Adrenal gland (tissue), 12 donors: ENCODE measurements around the gene DHX58. TPM values are rescaled to one million over a fixed set of nuclear protein-coding genes. Genes with fewer than 3 reads are reported as not detected.

ENCODE experiments used
- DNase-seq, 7 donors: peaks; one replicate each; pipeline ENCODE4 v3.0.0-alpha.2; 2019 to 2020
- H3K27ac ChIP-seq, 5 donors: fragments of 200-600 bp; sonication (generic) in 4 of 5; 1 replicate in 3 of 5; 2 replicates in 2 of 5; pipeline versions ENCODE4 v1.5.1 to v1.8.0; 2016 to 2020; ENCODE audit warnings: mild to moderate bottlenecking in 1 of 5
- H3K27me3 ChIP-seq: fragments of 200-600 bp; 2 replicates; pipeline ENCODE4 v1.8.0; 2021
- H3K36me3 ChIP-seq, 2 donors: fragments of 200-600 bp; replicated peaks in 1 of 2; 1 replicate in 1 of 2; 2 replicates in 1 of 2; pipeline versions ENCODE4 v1.5.1 to v1.8.0; 2018 to 2022
- H3K4me1 ChIP-seq, 2 donors: fragments of 200-600 bp; replicated peaks in 1 of 2; 1 replicate in 1 of 2; 2 replicates in 1 of 2; pipeline versions ENCODE4 v1.5.1 to v1.8.0; 2018 to 2021
- H3K4me3 ChIP-seq, 4 donors: fragments of 200-600 bp; sonication (generic) in 3 of 4; one replicate each; pipeline ENCODE4 v1.5.1; 2016 to 2018
- H3K9me3 ChIP-seq, 3 donors: fragments of 200-600 bp; sonication (generic) in 1 of 3; replicated peaks in 1 of 3; 1 replicate in 2 of 3; 2 replicates in 1 of 3; pipeline versions ENCODE4 v1.5.1 to v1.8.0; 2016 to 2021
- POLR2A ChIP-seq, 2 donors: fragments of 450-650 bp; IDR thresholded peaks; one replicate each; pipeline ENCODE4 v1.6.1; 2017; ENCODE audit warnings: antibody characterized with exemption in 2 of 2, mild to moderate bottlenecking in 2 of 2, moderate library complexity in 1 of 2
- WGBS, 4 donors: extraction: QIAGEN DNeasy Blood & Tissue Kit in 2 of 4; methylation state at CpG; one replicate each; pipeline versions ENCODE4 v1.1.5 to v1.1.7; 2013 to 2017; 5-methylcytosine and 5-hydroxymethylcytosine counted together
- intact Hi-C, 2 donors: fragments of 100-400 bp; cut with DNase I; formaldehyde crosslinking; loops; one replicate each; pipeline versions ENCODE4 v1.14.1 to v1.15.0; 2022 to 2023
- polyA plus RNA-seq, 3 donors: library from polyadenylated mRNA; stranded (reverse); fragments of 200-250 nt in 2 of 3; fragments of 350-450 nt in 1 of 3; fragmentation: Illumina TruSeq in 1 of 3; extraction: RNeasy Lipid Tissue Mini Kit (QIAGEN cat#74804) in 1 of 3; gene quantifications; one replicate each; pipeline ENCODE4 v1.2.3, GENCODE V29; 2013 to 2014
- total RNA-seq, 9 donors: library from RNA; depleted of rRNA in 4 of 9; stranded (reverse); fragments of >200 nt in 4 of 9; fragments of 120-200 nt in 1 of 9; fragmentation: NEBNext Ultra II Directional in 1 of 9; extraction: Animal tissue kit (Norgen Biotek cat#: 25700) in 1 of 9; gene quantifications; one replicate each; pipeline versions ENCODE4 v1.1.0 to v1.2.4, GENCODE V29; 2013 to 2023
- TF ChIP-seq, protein P1 (sequence below), 6 experiments: fragments of 450-650 bp in 4 of 6; fragments of 200-600 bp in 2 of 6; sonication (generic) in 1 of 6; IDR thresholded peaks; 1 replicate in 5 of 6; 2 replicates in 1 of 6; pipeline versions ENCODE4 v1.5.1 to v1.8.0; 2016 to 2021; ENCODE audit warnings: antibody characterized with exemption in 6 of 6, mild to moderate bottlenecking in 2 of 6, moderate library complexity in 1 of 6
- donor health status: healthy with polysubstance abuse.
- donor health status: Bipolar disorder and iron deficiency.
- donor health status: DM: yes; HTN: yes; CAD: no.
- donor health status: DM: no; HTN: no; CAD: no.
- donor health status: DM: no; HTN: no; CAD: no.
- donor health status: DM: yes; HTN: yes; CAD: no.

The DHX58 gene
- total and polyA plus RNA-seq, 12 donors = 16.3 to 117 (median 31.9) TPM

DNA sequence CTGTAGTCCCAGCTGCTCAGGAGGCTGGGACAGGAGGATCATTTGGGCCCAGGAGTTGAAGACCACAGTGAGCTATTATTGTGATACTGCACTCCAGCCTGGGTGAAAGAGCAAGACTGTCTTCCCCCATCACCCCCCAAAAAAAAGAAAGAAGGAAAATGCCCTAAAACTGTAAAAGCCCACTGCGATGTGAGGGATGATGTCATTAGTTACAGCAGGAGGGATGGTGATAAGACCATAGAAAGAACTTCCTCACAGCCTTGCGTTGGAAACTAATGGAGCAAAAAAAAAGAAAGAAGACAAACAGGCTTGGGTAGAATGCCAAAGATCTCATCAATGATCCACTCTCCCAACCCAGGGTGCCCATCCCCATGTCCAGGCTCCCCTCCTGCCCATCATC is 33.0 kb downstream of the DHX58 start:
- Histone ChIP-seq H3K9me3 (no peaks in the 10 kb centered on the region), H3K36me3 (no peaks in the 10 kb centered on the region), H3K4me3 (no peak overlapping the region), H3K4me1 (no peaks in the 10 kb centered on the region), H3K27me3 (no peaks in the 10 kb centered on the region), H3K27ac (no peak overlapping the region)
- TF ChIP-seq, protein P1, sequence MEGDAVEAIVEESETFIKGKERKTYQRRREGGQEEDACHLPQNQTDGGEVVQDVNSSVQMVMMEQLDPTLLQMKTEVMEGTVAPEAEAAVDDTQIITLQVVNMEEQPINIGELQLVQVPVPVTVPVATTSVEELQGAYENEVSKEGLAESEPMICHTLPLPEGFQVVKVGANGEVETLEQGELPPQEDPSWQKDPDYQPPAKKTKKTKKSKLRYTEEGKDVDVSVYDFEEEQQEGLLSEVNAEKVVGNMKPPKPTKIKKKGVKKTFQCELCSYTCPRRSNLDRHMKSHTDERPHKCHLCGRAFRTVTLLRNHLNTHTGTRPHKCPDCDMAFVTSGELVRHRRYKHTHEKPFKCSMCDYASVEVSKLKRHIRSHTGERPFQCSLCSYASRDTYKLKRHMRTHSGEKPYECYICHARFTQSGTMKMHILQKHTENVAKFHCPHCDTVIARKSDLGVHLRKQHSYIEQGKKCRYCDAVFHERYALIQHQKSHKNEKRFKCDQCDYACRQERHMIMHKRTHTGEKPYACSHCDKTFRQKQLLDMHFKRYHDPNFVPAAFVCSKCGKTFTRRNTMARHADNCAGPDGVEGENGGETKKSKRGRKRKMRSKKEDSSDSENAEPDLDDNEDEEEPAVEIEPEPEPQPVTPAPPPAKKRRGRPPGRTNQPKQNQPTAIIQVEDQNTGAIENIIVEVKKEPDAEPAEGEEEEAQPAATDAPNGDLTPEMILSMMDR (IDR thresholded peaks at IDR 0.05) = no peak
- 76 to 86% (median 82%) methylated on average over 2 of the region's 2 CpGs for WGBS, 4 donors
- DNase-seq = no peak
- intact Hi-C loops = no loop called here

DNA sequence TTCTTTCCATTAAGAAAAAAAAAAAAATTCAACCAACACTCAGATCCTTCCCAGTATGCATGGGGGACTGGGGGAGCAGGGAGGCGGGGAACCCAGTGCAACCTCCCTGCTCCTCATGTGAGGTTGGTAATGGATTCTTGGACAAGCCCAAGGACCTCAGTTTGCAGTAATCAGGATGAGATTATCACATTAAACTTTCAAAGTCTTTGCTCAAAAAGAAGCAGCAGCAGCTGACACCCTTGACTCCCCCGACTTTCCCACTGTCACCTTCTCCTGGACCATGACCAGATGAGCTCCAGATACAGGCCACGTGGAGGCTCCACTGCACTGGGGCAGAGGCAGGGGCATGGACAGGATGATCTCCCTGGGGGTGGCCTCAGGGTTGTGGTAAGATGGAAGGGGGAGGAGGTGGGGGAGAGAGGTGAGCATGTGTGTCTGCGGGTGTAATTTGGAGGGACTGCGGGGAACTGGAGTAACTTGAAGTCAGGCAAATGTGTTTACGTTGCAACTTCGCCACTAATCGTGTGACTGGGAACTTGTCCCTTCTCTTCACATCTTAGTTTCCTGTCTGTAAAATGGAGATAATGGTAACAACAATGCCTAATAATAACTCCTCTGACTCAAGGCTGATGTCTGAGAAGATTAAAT is 34.0 kb downstream of the DHX58 start:
- no peak overlapping the region for H3K4me3 ChIP-seq
- no peak for DNase-seq
- TF ChIP-seq, protein P1 (IDR thresholded peaks at IDR 0.05) = no peak
- TF ChIP-seq POLR2A (IDR thresholded peaks at IDR 0.05) = no peak
- WGBS, 4 donors = 62 to 73% (median 65%) methylated on average over 8 of the region's 8 CpGs
- no peaks in the 10 kb centered on the region for H3K4me1 ChIP-seq
- H3K9me3 ChIP-seq = no peaks in the 10 kb centered on the region
- intact Hi-C loops = no loop called here
- peaks cover 5% of the 10 kb centered on the region for H3K27me3 ChIP-seq
- no peak overlapping the region for H3K27ac ChIP-seq
- H3K36me3 ChIP-seq = no peaks in the 10 kb centered on the region

DNA sequence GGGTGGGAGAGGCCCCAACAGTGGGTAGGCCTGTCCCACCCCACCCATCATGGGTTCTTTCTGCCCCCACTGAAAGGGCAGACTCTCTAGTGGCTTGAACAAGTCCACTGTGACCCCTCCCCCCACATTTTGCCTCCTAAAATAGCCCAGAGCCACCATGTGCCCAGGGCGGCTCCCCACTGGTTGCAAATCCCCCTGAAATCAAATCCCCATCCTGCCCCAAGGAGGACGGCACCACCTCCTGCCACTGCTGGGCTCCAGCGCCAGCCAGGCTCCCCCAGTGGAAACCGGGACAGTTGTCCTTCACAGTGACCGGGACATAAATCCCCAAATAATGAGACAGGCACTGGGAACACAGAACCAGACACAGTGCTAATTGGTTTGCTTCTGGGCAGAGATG is 34.8 kb downstream of the DHX58 start:
- WGBS, 4 donors = 69 to 87% (median 81%) methylated on average over 5 of the region's 5 CpGs
- TF ChIP-seq POLR2A (IDR thresholded peaks at IDR 0.05) = no peak
- TF ChIP-seq, protein P1 (IDR thresholded peaks at IDR 0.05) = no peak
- DNase-seq = no peak
- Histone ChIP-seq H3K27ac (no peak overlapping the region), H3K27me3 (peaks cover 9% of the 10 kb centered on the region), H3K9me3 (no peaks in the 10 kb centered on the region), H3K4me3 (no peak overlapping the region), H3K36me3 (no peaks in the 10 kb centered on the region), H3K4me1 (peaks cover under 1% of the 10 kb centered on the region in 2 donors)
- intact Hi-C loops = no loop called here

DNA sequence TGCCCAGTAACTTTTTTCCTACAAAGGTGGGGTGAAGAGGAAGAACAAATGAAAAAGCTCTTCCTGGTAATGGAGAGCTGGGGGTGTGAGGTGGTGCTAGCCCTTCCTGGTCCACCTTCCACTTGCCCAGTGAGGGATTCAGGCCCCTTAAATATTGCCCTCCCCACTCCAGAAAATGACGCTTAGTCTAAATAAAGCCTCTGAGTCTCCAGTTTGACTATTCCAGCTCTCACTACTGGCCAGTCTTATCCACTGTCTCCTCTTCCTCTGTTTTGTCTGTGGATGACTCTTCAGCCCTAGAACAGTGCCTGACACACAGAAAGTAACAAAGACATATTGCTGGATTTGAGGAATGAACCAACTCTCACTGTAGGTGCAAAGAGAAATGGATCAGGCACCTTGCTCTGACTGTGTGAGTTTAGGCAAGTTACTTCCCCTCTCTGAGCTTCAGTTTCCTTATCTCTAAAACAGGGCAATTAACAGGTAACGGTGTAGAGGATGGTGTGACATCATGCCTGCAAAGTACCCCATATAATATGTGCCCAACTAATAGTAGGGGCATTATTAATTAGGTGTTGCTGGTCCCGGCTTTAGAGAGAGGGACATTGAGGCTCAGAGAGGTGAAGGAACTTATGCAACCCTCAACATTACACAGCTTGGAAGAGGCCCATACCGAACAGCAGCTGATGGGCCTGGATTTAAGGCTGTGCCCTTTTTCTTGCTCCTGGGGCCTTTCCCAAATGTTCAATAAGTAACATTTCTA is 35.5 kb downstream of the DHX58 start:
- no peak overlapping the region for H3K27ac ChIP-seq
- intact Hi-C loops = no loop called here
- no peaks in the 10 kb centered on the region for H3K9me3 ChIP-seq
- no peak overlapping the region for H3K4me3 ChIP-seq
- DNase-seq = no peak
- no peaks in the 10 kb centered on the region for H3K36me3 ChIP-seq
- peaks cover 4 to 8% of the 10 kb centered on the region in 2 donors for H3K4me1 ChIP-seq
- no peak for TF ChIP-seq POLR2A (IDR thresholded peaks at IDR 0.05)
- TF ChIP-seq, protein P1 (IDR thresholded peaks at IDR 0.05) = no peak
- peaks cover 17% of the 10 kb centered on the region for H3K27me3 ChIP-seq
- WGBS, 4 donors = 75 to 97% (median 85%) methylated on average over 4 of the region's 4 CpGs
